CD14-positive monocyte (primary cell): ENCODE results near the gene KRT1. TPM values are rescaled to one million over a fixed set of nuclear protein-coding genes. Genes with fewer than 3 reads are reported as not detected.

Experiments
- DNase-seq, 3 donors: peaks; one replicate each; pipeline ENCODE4 v3.0.0-alpha.2; 2011 to 2022
- H2AFZ ChIP-seq: 2 replicates; pipeline ENCODE4 v1.6.0; 2012; ENCODE audit warnings: mild to moderate bottlenecking, low read depth, low read length, inconsistent platforms; ENCODE audit not compliant: insufficient read depth, poor library complexity, severe bottlenecking
- H3K27ac ChIP-seq, 2 donors: 1 replicate in 1 of 2; 2 replicates in 1 of 2; pipeline ENCODE4 v1.5.1; 2012 to 2013; ENCODE audit warnings: low read length in 2 of 2, control low read depth in 1 of 2, inconsistent platforms in 1 of 2, low read depth in 1 of 2, mild to moderate bottlenecking in 1 of 2
- H3K27me3 ChIP-seq, 2 donors: one replicate each; pipeline versions ENCODE4 v1.6.0 to v1.6.1; 2011 to 2013; ENCODE audit warnings: low read length in 2 of 2; ENCODE audit not compliant: control insufficient read depth in 2 of 2, insufficient read depth in 2 of 2
- H3K36me3 ChIP-seq, 2 donors: replicated peaks in 1 of 2; 1 replicate in 1 of 2; 2 replicates in 1 of 2; pipeline versions ENCODE4 v1.5.1 to v1.6.1; 2012 to 2013; ENCODE audit warnings: low read length in 2 of 2, control low read depth in 1 of 2, inconsistent platforms in 1 of 2, mild to moderate bottlenecking in 1 of 2; ENCODE audit not compliant: insufficient read depth in 2 of 2, control insufficient read depth in 1 of 2
- H3K4me1 ChIP-seq, 2 donors: 1 replicate in 1 of 2; 2 replicates in 1 of 2; pipeline versions ENCODE4 v1.5.1 to v1.6.1; 2012 to 2013; ENCODE audit warnings: low read length in 2 of 2, control low read depth in 1 of 2, inconsistent platforms in 1 of 2, mild to moderate bottlenecking in 1 of 2, moderate library complexity in 1 of 2; ENCODE audit not compliant: insufficient read depth in 2 of 2, control insufficient read depth in 1 of 2
- H3K4me2 ChIP-seq: replicated peaks from 2 replicates; pipeline ENCODE3; 2012; ENCODE audit warnings: low read length, moderate library complexity, mild to moderate bottlenecking; ENCODE audit not compliant: poor library complexity, severe bottlenecking; ENCODE audit errors: extremely low read depth
- H3K4me3 ChIP-seq, 3 experiments: fragments of 200-600 bp in 1 of 3; sonication (generic) in 1 of 3; replicated peaks in 1 of 3; 1 replicate in 2 of 3; 2 replicates in 1 of 3; pipeline ENCODE4 v1.5.1; 2011 to 2013; ENCODE audit warnings: low read length in 3 of 3, mild to moderate bottlenecking in 3 of 3, control low read depth in 2 of 3, low read depth in 2 of 3, inconsistent platforms in 1 of 3, moderate library complexity in 1 of 3
- H3K79me2 ChIP-seq: 2 replicates; pipeline ENCODE4 v1.6.0; 2012; ENCODE audit warnings: mild to moderate bottlenecking, control low read depth, inconsistent platforms, low read length, moderate library complexity; ENCODE audit not compliant: insufficient read depth
- H3K9ac ChIP-seq: 2 replicates; pipeline ENCODE4 v1.6.0; 2017; ENCODE audit warnings: low read length, mild to moderate bottlenecking; ENCODE audit not compliant: insufficient read depth, poor library complexity, severe bottlenecking
- H3K9me3 ChIP-seq, 2 donors: replicated peaks in 1 of 2; 1 replicate in 1 of 2; 2 replicates in 1 of 2; pipeline versions ENCODE4 v1.5.1 to v1.6.1; 2012 to 2013; ENCODE audit warnings: low read length in 2 of 2, control low read depth in 1 of 2; ENCODE audit not compliant: control insufficient read depth in 1 of 2, insufficient read depth in 1 of 2
- H4K20me1 ChIP-seq: 2 replicates; pipeline ENCODE4 v1.6.0; 2012; ENCODE audit warnings: mild to moderate bottlenecking, low read length, control low read depth, moderate library complexity; ENCODE audit not compliant: insufficient read depth
- H3K27ac Mint-ChIP-seq, 7 donors: one replicate each; pipeline ENCODE4 v1.8.0; 2020; ENCODE audit warnings: mild to moderate bottlenecking in 7 of 7, mixed read lengths in 7 of 7, moderate library complexity in 6 of 7, inconsistent platforms in 2 of 7
- H3K27me3 Mint-ChIP-seq, 3 donors: one replicate each; pipeline ENCODE4 v1.8.0; 2021 to 2022; ENCODE audit warnings: low read depth in 3 of 3, mild to moderate bottlenecking in 3 of 3, mixed read lengths in 3 of 3, moderate library complexity in 3 of 3, inconsistent platforms in 1 of 3
- H3K36me3 Mint-ChIP-seq, 2 donors: one replicate each; pipeline ENCODE4 v1.8.0; 2020; ENCODE audit warnings: mixed read lengths in 2 of 2, inconsistent platforms in 1 of 2, mild to moderate bottlenecking in 1 of 2
- H3K4me1 Mint-ChIP-seq: one replicate; pipeline ENCODE4 v1.8.0; 2020; ENCODE audit warnings: mild to moderate bottlenecking, mixed read lengths
- H3K4me3 Mint-ChIP-seq, 2 donors: one replicate each; pipeline ENCODE4 v1.8.0; 2020; ENCODE audit warnings: mild to moderate bottlenecking in 2 of 2, mixed read lengths in 2 of 2, moderate library complexity in 1 of 2
- H3K9me3 Mint-ChIP-seq, 7 donors: one replicate each; pipeline ENCODE4 v1.8.0; 2020 to 2022; ENCODE audit warnings: mixed read lengths in 7 of 7, mild to moderate bottlenecking in 6 of 7, moderate library complexity in 6 of 7, inconsistent platforms in 2 of 7
- CTCF ChIP-seq: fragments of 200-600 bp; IDR thresholded peaks from one replicate; pipeline ENCODE4 v1.8.0; 2022; ENCODE audit warnings: antibody characterized with exemption, mild to moderate bottlenecking
- intact Hi-C, 2 donors: fragments of 100-400 bp; cut with micrococcal nuclease; formaldehyde crosslinking; loops; one replicate each; pipeline versions ENCODE4 v1.15.0 to v1.15.1; 2023
- polyA plus RNA-seq, 3 donors: library from polyadenylated mRNA; depleted of rRNA in 1 of 3; unstranded in 2 of 3; stranded (reverse) in 1 of 3; fragments of 300-500 nt in 2 of 3; fragments of >200 nt in 1 of 3; fragmentation: Illumina TruSeq in 2 of 3; gene quantifications; 1 replicate in 2 of 3; 2 replicates in 1 of 3; pipeline ENCODE4 v1.2.3, GENCODE V29; 2012 to 2021

The KRT1 gene
- polyA plus RNA-seq, 3 donors = not detected

- no peak overlapping the region for H3K4me3 Mint-ChIP-seq
- no peak for DNase-seq
- Histone ChIP-seq H3K27ac (no peak overlapping the region), H3K79me2 (no peaks in the 10 kb centered on the region), H3K9me3 (no peaks in the 10 kb centered on the region), H3K27me3 (no peaks in the 10 kb centered on the region), H3K4me3 (no peak overlapping the region), H3K9ac (no peak overlapping the region), H3K36me3 (no peaks in the 10 kb centered on the region), H4K20me1 (no peaks in the 10 kb centered on the region), H3K4me1 (no peaks in the 10 kb centered on the region), H2AFZ (no peak overlapping the region), H3K4me2 (no peak overlapping the region)
- TF ChIP-seq CTCF = no peak
- H3K27ac Mint-ChIP-seq = no peak overlapping the region
- intact Hi-C loops = no loop called here
- peaks cover 0 to 2% (median 0%) of the 10 kb centered on the region in 7 donors for H3K9me3 Mint-ChIP-seq
- no peaks in the 10 kb centered on the region for H3K36me3 Mint-ChIP-seq
- H3K4me1 Mint-ChIP-seq = no peaks in the 10 kb centered on the region
- peaks cover 0 to 4% (median 2%) of the 10 kb centered on the region in 3 donors for H3K27me3 Mint-ChIP-seq
These were observed 16.8 kb downstream of the KRT1 start for GRCh38 chr12:52663420-52663819.

GRCh38 chr12:52662918-52663229 is 17.3 kb downstream of the KRT1 start:
- peaks cover 0 to 2% (median 0%) of the 10 kb centered on the region in 7 donors for H3K9me3 Mint-ChIP-seq
- H3K4me3 ChIP-seq = no peak overlapping the region
- no peak for TF ChIP-seq CTCF
- no peaks in the 10 kb centered on the region for H3K4me1 ChIP-seq
- no peak overlapping the region for H3K27ac Mint-ChIP-seq
- no peak overlapping the region for H2AFZ ChIP-seq
- no peak overlapping the region for H3K27ac ChIP-seq
- peaks cover 0 to 4% (median 2%) of the 10 kb centered on the region in 3 donors for H3K27me3 Mint-ChIP-seq
- H3K9me3 ChIP-seq = no peaks in the 10 kb centered on the region
- no peaks in the 10 kb centered on the region for H3K36me3 ChIP-seq
- no peaks in the 10 kb centered on the region for H3K4me1 Mint-ChIP-seq
- no peak overlapping the region for H3K9ac ChIP-seq
- H3K79me2 ChIP-seq = no peaks in the 10 kb centered on the region
- intact Hi-C loops = no loop called here
- no peak overlapping the region for H3K4me3 Mint-ChIP-seq
- no peak overlapping the region for H3K4me2 ChIP-seq
- DNase-seq = no peak
- no peaks in the 10 kb centered on the region for H3K27me3 ChIP-seq
- no peaks in the 10 kb centered on the region for H3K36me3 Mint-ChIP-seq
- no peaks in the 10 kb centered on the region for H4K20me1 ChIP-seq
